HEK293T (cell line): ENCODE results near the gene SOX21.

Source experiments
- CTCF ChIA-PET: fragments of 350-600 bp; formaldehyde crosslinking; extraction: SDS; loops from one replicate; lab custom pipeline; 2021; ENCODE audit warnings: antibody characterized with exemption, inconsistent platforms; lab: Yijun Ruan, JAX
- POLR2A ChIA-PET: fragments of 350-600 bp; formaldehyde crosslinking; extraction: SDS; loops from one replicate; lab custom pipeline; 2020; ENCODE audit warnings: antibody characterized with exemption, inconsistent platforms; lab: Yijun Ruan, JAX
- DNase-seq: peaks from one replicate; pipeline ENCODE4 v3.0.0; 2012; ENCODE audit warnings: mixed read lengths; ENCODE audit errors: extremely low spot score
- ARNT ChIP-seq: fragments of 450-650 bp; IDR thresholded peaks from 2 replicates; pipeline ENCODE4 v1.6.1; 2017; ENCODE audit warnings: mild to moderate bottlenecking
- BHLHE40 ChIP-seq: fragments of 450-650 bp; IDR thresholded peaks from 2 replicates; pipeline ENCODE4 v1.6.1; 2016; ENCODE audit warnings: mild to moderate bottlenecking, moderate library complexity, borderline replicate concordance
- CTBP1 ChIP-seq: fragments of 450-650 bp; IDR thresholded peaks from 2 replicates; pipeline ENCODE4 v1.6.1; 2016; ENCODE audit warnings: borderline replicate concordance
- ELF4 ChIP-seq: fragments of 450-650 bp; IDR thresholded peaks from 2 replicates; pipeline ENCODE4 v1.6.1; 2017; ENCODE audit warnings: antibody characterized with exemption
- FOXA1 ChIP-seq: fragments of 450-650 bp; IDR thresholded peaks from 2 replicates; pipeline ENCODE4 v1.6.1; 2016; ENCODE audit warnings: mild to moderate bottlenecking
- FOXK2 ChIP-seq: fragments of 450-650 bp; IDR thresholded peaks from 2 replicates; pipeline ENCODE4 v1.6.1; 2016; ENCODE audit warnings: mild to moderate bottlenecking
- FOXM1 ChIP-seq: fragments of 450-650 bp; IDR thresholded peaks from 2 replicates; pipeline ENCODE4 v1.6.1; 2017; ENCODE audit warnings: mild to moderate bottlenecking, borderline replicate concordance
- HDGF ChIP-seq: fragments of 450-650 bp; IDR thresholded peaks from 2 replicates; pipeline ENCODE4 v1.6.1; 2017; ENCODE audit warnings: antibody characterized with exemption, borderline replicate concordance
- L3MBTL2 ChIP-seq: fragments of 450-650 bp; conservative IDR thresholded peaks from 2 replicates; pipeline ENCODE4 v1.6.1; 2016; ENCODE audit warnings: mild to moderate bottlenecking
- LEF1 ChIP-seq: fragments of 450-650 bp; IDR thresholded peaks from 2 replicates; pipeline ENCODE4 v1.6.1; 2017; ENCODE audit warnings: mild to moderate bottlenecking, borderline replicate concordance
- NFRKB ChIP-seq: fragments of 450-650 bp; IDR thresholded peaks from 2 replicates; pipeline ENCODE4 v1.6.1; 2016; ENCODE audit warnings: mild to moderate bottlenecking, moderate library complexity
- PKNOX1 ChIP-seq: fragments of 450-650 bp; IDR thresholded peaks from 2 replicates; pipeline ENCODE4 v1.6.1; 2016
- SP1 ChIP-seq: fragments of 450-650 bp; IDR thresholded peaks from 2 replicates; pipeline ENCODE4 v1.6.1; 2017
- SUZ12 ChIP-seq: fragments of 450-650 bp; IDR thresholded peaks from 2 replicates; pipeline ENCODE4 v1.6.1; 2016; ENCODE audit warnings: mild to moderate bottlenecking
- TARDBP ChIP-seq: fragments of 450-650 bp; IDR thresholded peaks from 2 replicates; pipeline ENCODE4 v1.6.1; 2016
- ZNF384 ChIP-seq: fragments of 450-650 bp; IDR thresholded peaks from 2 replicates; pipeline ENCODE4 v1.6.1; 2016

SOX21 gene

GRCh38 chr13:94683409-94683808 lies 28.9 kb downstream of the SOX21 start:
- POLR2A ChIA-PET = no interaction called here
- CTCF ChIA-PET = interaction anchor here (2.1 kb wide), 1 partner anchor 9 kb away, joined by 6 read pairs; no protein-coding TSS in a partner anchor
- no peak for DNase-seq
- no peak for TF ChIP-seq CTBP1
- TF ChIP-seq L3MBTL2 = no peak
- no peak for TF ChIP-seq HDGF
- TF ChIP-seq TARDBP = no peak
- no peak for TF ChIP-seq PKNOX1
- TF ChIP-seq FOXA1 = no peak
- TF ChIP-seq ARNT = no peak
- TF ChIP-seq BHLHE40 = no peak

- POLR2A ChIA-PET = no interaction called here
- no peak for DNase-seq
- no peak for TF ChIP-seq L3MBTL2
- TF ChIP-seq TARDBP = no peak
- TF ChIP-seq HDGF = no peak
- no peak for TF ChIP-seq FOXK2
- no peak for TF ChIP-seq SP1
- no peak for TF ChIP-seq FOXA1
- no peak for TF ChIP-seq CTBP1
- TF ChIP-seq NFRKB = no peak
- TF ChIP-seq ARNT = no peak
- TF ChIP-seq BHLHE40 = no peak
- no peak for TF ChIP-seq ZNF384
- no peak for TF ChIP-seq LEF1
- TF ChIP-seq PKNOX1 = no peak
- no peak for TF ChIP-seq SUZ12
- no peak for TF ChIP-seq FOXM1
- no peak for TF ChIP-seq ELF4
- CTCF ChIA-PET = no interaction called here
Observed at GRCh38 chr13:94682229-94682628, 30.1 kb downstream of the SOX21 start.

- no peak for DNase-seq
- ChIA-PET POLR2A (no interaction called here), CTCF (interaction anchor here (0.6 to 2.0 kb wide), 2 partner anchors 18 to 30 kb away, joined by 3 to 4 read pairs; no protein-coding TSS in a partner anchor)
- TF ChIP-seq FOXK2 (no peak), SP1 (no peak), ZNF384 (no peak)
Observed at GRCh38 chr13:94679614-94680013, 32.7 kb downstream of the SOX21 start.

GRCh38 chr13:94678845-94679244 lies 33.5 kb downstream of the SOX21 start:
- TF ChIP-seq LEF1 (no peak), BHLHE40 (no peak), L3MBTL2 (no peak), HDGF (no peak), PKNOX1 (no peak), NFRKB (no peak), FOXA1 (no peak), ARNT (no peak), CTBP1 (no peak), SUZ12 (no peak), ELF4 (no peak), TARDBP (no peak), ZNF384 (no peak), FOXK2 (no peak), SP1 (no peak), FOXM1 (no peak)
- POLR2A ChIA-PET = no interaction called here
- CTCF ChIA-PET = interaction anchor here (0.6 to 2.0 kb wide), 2 partner anchors 17 to 47 kb away, joined by 3 to 4 read pairs; no protein-coding TSS in a partner anchor
- DNase-seq = no peak

GRCh38 chr13:94677799-94678198 lies 34.5 kb downstream of the SOX21 start:
- DNase-seq = no peak
- POLR2A ChIA-PET = no interaction called here
- CTCF ChIA-PET = interaction anchor here (4.0 kb wide), 1 partner anchor 17 kb away, joined by 31 read pairs; no protein-coding TSS in a partner anchor
- TF ChIP-seq NFRKB (no peak), TARDBP (no peak), FOXM1 (no peak), PKNOX1 (no peak), L3MBTL2 (no peak), ARNT (no peak), LEF1 (no peak), CTBP1 (no peak), SUZ12 (no peak), BHLHE40 (no peak), HDGF (no peak)
